HL-60/S4 (cell line): Measurements from ENCODE around the gene GSE1.

Experiments
- in situ Hi-C: fragments of 300-500 bp; cut with MboI; formaldehyde crosslinking; loops from 2 replicates; pipeline ENCODE4 v1.14.3; 2022; ENCODE audit warnings: low sequenced_read_pairs

GSE1 gene

GRCh38 chr16:85712801-85713200, 99.7 kb downstream of the GSE1 start:
- in situ Hi-C loops, result no loop called here

DNA sequence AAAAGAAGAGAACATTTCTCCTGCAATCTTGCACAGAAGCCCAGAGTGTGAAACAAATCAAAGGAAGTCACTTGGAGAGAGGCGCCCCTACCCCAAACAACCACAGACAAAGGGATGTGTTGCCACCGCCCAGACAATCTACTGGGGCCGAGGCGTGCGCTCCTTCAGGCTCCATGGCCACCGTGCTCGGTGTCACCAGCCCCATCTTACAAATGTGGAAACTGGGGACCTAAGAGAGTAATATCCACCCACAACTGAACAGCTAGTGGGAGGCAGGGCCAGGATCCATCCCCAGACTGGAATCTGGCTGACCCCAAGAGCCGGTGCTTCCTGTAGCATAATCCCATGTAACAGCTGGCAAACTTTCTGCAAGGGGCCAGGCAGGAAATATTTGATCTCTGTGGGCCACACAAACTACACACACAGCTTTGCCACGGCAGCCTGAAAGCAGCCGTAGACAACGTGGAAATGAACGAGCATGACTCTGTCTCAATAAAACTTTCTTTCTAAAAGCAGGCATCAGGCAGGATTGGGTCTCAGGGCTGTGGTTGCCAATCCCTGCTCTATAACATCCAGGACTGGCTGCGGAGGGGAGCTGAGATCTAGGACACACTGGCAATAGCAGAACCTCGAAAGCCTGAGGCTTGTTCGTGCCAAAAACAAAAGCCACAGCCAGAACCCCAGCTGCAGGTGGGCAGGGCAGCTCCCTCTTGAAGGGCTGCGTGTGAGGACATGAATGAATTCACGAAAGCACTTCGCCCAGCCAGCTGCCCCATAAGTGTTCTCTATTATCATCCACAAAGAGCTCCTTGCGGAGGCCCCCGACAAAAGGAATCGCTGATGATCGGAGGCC, 102.3 kb downstream of the GSE1 start:
- in situ Hi-C loops, result no loop called here

GRCh38 chr16:85716022-85716679, 103.0 kb downstream of the GSE1 start:
- in situ Hi-C loops, result no loop called here

GRCh38 chr16:85716680-85717038, 103.5 kb downstream of the GSE1 start:
- in situ Hi-C loops, result no loop called here

DNA sequence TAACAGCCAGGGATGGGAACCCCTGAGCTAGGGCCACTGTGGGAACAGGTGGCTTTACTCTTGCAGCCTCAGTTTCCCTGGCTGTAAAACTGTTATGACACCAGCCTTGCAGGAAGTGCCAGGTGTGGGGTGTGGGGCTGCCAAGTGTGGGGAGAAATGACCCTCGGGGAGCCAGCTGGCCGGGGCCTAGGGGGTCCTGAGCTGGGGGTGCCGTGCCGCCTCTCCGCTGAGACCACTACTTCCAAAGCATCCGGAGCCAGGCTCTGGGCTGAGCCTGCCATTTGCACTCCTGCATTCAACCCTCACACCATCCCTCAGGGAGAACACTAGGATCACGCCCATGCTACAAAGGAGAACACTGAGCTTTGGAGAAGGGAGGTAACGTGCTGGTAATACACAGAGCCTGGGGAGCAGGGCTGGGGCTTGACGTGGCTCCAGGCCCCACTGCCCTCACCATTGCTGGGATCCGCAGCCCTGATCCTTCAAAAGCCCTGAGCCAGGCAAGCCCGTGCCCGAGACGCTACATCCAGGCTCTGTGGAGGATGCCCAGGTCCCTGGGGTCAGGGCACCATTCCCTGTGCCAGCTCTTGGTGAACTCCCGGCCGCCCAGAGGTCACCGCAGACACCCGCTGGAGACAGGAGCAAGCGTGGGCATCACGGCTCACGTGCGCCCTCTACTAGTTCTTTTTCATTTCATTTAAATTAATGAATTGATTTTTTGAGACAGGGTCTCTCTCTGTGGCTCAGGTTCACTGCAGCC, 104.5 kb downstream of the GSE1 start:
- in situ Hi-C loops, result no loop called here

GRCh38 chr16:85718153-85718477, 105.0 kb downstream of the GSE1 start:
- in situ Hi-C loops, result no loop called here

DNA sequence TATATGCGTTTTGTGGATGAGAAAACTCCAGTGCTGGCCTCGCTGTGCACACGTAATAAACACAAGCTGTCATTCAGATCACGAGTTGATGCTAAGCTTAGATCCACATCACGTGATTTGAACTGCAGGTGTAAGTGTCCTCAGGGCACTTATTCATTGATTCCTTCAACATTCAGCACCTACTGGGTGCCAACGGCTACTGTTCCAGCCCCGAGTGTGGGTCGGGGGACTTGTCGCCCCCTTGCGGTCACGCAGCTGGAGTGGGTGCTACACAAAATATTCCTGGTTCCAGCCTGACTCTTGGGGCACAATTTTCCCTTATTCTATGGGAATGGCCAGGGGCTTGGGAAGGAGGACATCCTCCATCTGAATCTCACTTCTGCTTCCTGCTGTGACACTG, 105.6 kb downstream of the GSE1 start:
- in situ Hi-C loops, result no loop called here

DNA sequence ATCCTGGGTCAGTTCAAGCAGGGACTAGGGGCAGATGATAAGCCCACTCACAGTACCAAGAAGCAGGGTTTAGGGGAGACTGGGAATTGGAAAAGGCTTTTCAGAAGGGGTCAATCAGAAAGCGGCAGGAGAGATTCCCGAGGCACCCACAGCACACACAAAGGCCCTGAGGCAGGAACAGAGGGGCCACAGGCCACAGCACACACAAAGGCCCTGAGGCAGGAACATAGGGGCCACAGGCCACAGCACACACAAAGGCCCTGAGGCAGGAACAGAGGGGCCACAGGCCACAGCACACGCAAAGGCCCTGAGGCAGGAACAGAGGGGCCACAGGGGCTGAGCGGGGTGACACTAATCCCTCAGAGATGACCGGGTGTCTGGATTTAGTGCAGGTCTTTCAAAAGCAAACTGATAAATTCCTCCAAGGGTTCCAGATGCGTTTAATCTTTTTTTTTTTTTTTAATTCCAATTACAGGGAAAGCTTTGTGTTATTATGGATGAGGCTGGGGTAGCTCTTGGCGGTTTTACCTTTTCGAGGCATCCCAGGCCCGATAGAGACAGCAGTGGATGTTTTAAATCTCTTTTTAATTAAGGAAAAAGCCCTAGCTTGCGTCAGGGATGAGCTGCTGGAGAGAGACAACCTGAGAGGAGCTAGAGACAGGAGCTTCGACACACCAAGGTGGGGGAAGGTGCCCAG, 106.6 kb downstream of the GSE1 start:
- in situ Hi-C loops, result no loop called here

DNA sequence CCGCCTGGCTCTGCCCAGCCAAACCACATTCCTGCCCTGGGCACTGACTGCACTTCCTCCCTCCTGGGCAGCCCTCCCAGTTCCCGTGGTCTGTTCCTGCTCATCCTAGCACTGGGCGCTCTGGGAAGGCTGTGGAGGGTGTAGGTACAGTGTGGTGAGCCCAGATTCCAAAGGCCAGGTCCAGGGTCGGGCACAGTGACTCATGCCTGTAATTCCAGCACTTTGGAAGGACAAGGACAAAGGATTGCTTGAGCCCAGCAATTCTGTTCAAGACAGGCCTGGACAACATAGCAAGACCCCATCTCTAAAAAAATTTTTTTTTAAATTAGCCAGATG, 107.1 kb downstream of the GSE1 start:
- in situ Hi-C loops, result no loop called here

- in situ Hi-C loops, result no loop called here
These were observed 109.2 kb downstream of the GSE1 start for GRCh38 chr16:85722128-85722893.

DNA sequence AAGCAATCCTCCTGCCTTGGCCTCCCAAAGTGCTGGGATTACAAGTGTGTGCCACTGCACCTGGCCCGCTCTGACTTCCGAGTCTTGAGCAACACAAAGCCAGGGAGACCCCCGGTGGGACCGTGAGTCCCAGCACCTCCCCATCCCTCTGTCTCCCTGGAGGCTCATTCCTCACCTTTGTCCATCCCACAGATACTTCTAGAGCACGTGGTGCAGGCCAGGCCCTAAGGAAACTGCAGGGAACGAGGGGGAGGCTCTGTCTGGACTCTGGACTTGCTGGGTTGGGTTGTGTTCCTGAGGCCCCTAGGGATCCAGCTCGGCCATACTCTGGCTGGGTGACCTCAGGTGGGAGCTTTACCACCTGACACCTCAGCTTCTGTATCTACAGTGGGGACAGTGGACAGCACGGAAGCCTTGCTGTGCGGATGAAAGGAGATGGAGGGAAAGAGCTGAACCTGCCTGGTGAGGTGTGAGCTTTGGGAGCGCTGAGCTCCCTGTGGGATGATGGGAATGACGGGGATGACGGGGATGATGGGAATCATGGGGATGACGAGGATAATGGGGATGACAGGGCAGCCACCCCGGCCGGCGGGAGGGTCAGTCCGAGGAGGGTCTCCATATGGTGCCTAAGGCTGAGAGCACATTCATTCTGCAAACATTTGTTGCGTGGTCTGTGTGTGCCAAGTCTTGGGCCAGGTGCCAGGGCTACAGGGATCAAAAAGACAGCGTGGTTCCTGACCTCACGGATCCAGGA, 111.2 kb downstream of the GSE1 start:
- in situ Hi-C loops, result no loop called here

- in situ Hi-C loops, result no loop called here
These were observed 111.8 kb downstream of the GSE1 start for GRCh38 chr16:85724936-85725335.
